ENCODE results near the gene ANK2. TPM values are rescaled to one million over a fixed set of nuclear protein-coding genes. Genes with fewer than 3 reads are reported as not detected.
"Not testable (repeated sequence)": the region's sequence is repeated elsewhere in the genome, so short reads cannot be mapped to it uniquely, and the experiment has no call there.

Gene ANK2
- total RNA-seq, 1 donor from 2014 or later: 35.5 TPM

DNA sequence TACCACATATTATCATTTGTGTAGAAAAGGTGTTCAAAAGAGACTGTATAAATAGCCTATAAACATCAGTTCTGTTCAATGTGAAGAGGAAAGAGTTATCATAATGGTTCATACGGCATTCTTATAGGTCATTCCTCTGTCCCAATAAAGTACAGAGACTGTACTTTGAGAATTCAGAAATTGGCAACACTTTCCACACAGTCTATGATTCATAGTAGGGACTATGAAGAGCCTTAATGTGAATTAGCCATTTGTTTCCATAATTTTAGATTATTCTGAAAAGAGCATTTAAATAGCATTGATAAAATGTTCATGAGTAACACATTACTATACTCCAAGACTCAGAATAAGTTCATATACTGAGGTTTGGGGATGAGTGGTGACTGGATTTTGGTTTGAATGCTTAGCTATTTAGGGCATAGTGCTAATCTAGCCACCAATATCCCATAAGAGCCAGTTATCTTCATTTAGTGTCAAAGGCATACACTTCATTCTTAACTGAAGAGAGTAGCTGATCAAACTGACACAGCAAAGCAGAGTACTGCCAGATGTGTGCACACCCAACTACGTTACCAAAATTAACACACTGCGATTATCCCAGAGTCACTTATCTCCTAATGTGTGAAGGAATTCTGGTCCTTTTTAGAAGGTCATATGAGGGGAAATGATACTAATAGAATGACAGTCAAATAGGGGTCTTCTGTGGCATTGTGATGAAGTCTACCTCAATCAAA, 10.2 kb downstream of the ANK2 start:
- Histone ChIP-seq H3K4me3 (ENCODE audit: low read depth, low read length) (no peak overlapping the region), H3K36me3 (ENCODE audit: control insufficient read depth, insufficient read depth, low read length) (no peaks in the 10 kb centered on the region), H3K27me3 (ENCODE audit: control insufficient read depth, insufficient read depth, low read length) (no peaks in the 10 kb centered on the region)
- no peak for DNase-seq (ENCODE audit: low read depth)
- TF ChIP-seq CTCF (IDR thresholded peaks at IDR 0.05; ENCODE audit: insufficient read depth, low read length, poor library complexity, severe bottlenecking): no peak

DNA sequence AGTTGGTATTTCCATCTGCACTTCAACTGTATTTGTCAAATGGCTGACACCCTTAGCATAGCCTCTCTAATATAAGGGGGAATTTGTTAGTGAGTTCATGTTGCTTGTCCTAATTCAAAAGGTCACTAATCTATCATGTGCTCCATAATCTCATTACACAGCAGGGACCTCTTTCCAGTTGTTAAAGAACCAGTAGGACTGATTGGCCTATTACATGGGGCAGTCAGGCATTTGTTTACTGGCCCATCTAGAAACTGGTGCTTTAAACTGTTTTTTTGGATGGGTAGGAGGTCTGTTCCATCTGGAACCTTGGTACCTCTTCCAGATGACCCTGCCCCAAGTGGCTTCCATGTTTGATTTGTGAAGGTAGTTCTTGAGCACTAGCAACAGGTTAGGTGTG, 11.4 kb downstream of the ANK2 start:
- Histone ChIP-seq H3K36me3 (ENCODE audit: control insufficient read depth, insufficient read depth, low read length) (no peaks in the 10 kb centered on the region), H3K27me3 (ENCODE audit: control insufficient read depth, insufficient read depth, low read length) (no peaks in the 10 kb centered on the region), H3K4me3 (ENCODE audit: low read depth, low read length) (no peak overlapping the region)
- no peak for TF ChIP-seq CTCF (IDR thresholded peaks at IDR 0.05; ENCODE audit: insufficient read depth, low read length, poor library complexity, severe bottlenecking)
- no peak for DNase-seq (ENCODE audit: low read depth)

GRCh38 chr4:113064244-113064643, 14.8 kb downstream of the ANK2 start:
- H3K36me3 ChIP-seq (ENCODE audit: control insufficient read depth, insufficient read depth, low read length): no peaks in the 10 kb centered on the region
- no peak for TF ChIP-seq CTCF (IDR thresholded peaks at IDR 0.05; ENCODE audit: insufficient read depth, low read length, poor library complexity, severe bottlenecking)
- no peaks in the 10 kb centered on the region for H3K27me3 ChIP-seq (ENCODE audit: control insufficient read depth, insufficient read depth, low read length)
- no peak for DNase-seq (ENCODE audit: low read depth)
- no peak overlapping the region for H3K4me3 ChIP-seq (ENCODE audit: low read depth, low read length)

GRCh38 chr4:113065629-113066028, 16.2 kb downstream of the ANK2 start:
- no peaks in the 10 kb centered on the region for H3K36me3 ChIP-seq (ENCODE audit: control insufficient read depth, insufficient read depth, low read length)
- H3K4me3 ChIP-seq (ENCODE audit: low read depth, low read length): no peak overlapping the region
- no peak for DNase-seq (ENCODE audit: low read depth)
- no peak for TF ChIP-seq CTCF (IDR thresholded peaks at IDR 0.05; ENCODE audit: insufficient read depth, low read length, poor library complexity, severe bottlenecking)
- H3K27me3 ChIP-seq (ENCODE audit: control insufficient read depth, insufficient read depth, low read length): no peaks in the 10 kb centered on the region

DNA sequence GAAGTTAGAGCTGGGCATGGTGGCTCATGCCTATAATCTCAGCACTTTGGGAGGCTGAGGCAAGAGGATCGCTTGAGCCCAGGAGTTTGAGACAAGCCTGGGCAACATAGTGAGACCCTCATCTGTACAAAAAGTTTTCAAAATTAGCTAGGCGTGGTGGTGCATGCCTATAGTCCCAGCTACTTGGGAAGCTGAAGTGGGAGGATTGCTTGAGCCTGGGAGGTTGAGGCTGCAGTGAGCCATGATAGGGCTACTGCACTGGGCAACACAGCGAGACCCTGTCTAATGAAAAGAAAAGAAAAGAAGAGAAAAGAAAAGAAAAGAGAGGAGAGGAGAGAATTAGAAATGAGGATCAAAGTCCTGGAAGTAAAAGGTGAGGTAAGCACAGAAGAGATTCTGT, 19.3 kb downstream of the ANK2 start:
- H3K4me3 ChIP-seq (ENCODE audit: low read depth, low read length); H3K36me3 ChIP-seq (ENCODE audit: control insufficient read depth, insufficient read depth, low read length); DNase-seq (ENCODE audit: low read depth); H3K27me3 ChIP-seq (ENCODE audit: control insufficient read depth, insufficient read depth, low read length): not testable (repeated sequence)

DNA sequence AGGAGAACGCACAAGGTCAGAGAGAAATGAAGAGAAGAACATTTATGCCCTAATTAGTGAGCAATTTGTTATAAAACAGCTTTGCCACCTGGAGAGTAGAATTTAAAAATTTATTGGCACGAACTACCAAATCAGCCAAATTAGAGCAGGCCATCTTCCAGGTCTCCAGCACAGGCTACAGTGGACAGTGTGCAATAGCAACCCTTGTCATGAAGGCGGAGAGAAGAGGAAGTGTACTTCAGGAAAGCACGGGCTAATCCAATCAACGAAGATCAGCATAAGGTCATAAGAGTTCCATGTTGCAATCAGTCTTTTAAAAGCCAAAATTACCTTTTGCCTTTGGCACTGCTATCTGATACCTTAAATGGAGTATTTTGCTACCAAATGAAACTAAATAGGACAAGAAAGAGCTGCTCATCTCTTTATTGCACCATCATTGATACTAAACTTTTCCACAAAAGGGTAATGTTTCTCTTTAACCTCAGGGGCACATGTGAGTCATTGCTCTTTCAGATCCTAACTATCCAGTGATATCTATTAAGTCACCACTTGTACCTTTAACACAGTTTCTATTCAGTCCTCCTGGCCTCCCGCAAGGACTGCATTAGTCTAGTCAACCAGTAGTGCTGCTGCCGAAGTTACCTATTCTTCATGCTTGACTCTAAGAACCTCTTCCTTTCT, 19.9 kb downstream of the ANK2 start:
- Histone ChIP-seq H3K36me3 (ENCODE audit: control insufficient read depth, insufficient read depth, low read length) (no peaks in the 10 kb centered on the region), H3K27me3 (ENCODE audit: control insufficient read depth, insufficient read depth, low read length) (no peaks in the 10 kb centered on the region), H3K4me3 (ENCODE audit: low read depth, low read length) (no peak overlapping the region)
- no peak for TF ChIP-seq CTCF (IDR thresholded peaks at IDR 0.05; ENCODE audit: insufficient read depth, low read length, poor library complexity, severe bottlenecking)
- DNase-seq (ENCODE audit: low read depth): no peak
